Mesenchymal stem cell (in vitro differentiated cells and primary cell): Measurements from ENCODE around the gene SULT1B1.

Experiments used
- DNase-seq: peaks from one replicate; pipeline ENCODE4 v3.0.0-alpha.2; 2013
- H2AFZ ChIP-seq: one replicate; pipeline ENCODE4 v1.6.1; 2013; ENCODE audit warnings: low read depth, mild to moderate bottlenecking, control low read depth, inconsistent platforms, low read length, moderate library complexity
- H2AK5ac ChIP-seq: 2 replicates; pipeline ENCODE4 v1.6.1; 2013; ENCODE audit warnings: low read length, moderate library complexity, mild to moderate bottlenecking, inconsistent platforms; ENCODE audit not compliant: severe bottlenecking
- H2BK120ac ChIP-seq: one replicate; pipeline ENCODE4 v1.6.1; 2013; ENCODE audit warnings: low read depth, mild to moderate bottlenecking, inconsistent platforms, low read length, moderate library complexity
- H2BK12ac ChIP-seq, 2 experiments: one replicate each; pipeline ENCODE4 v1.6.1; 2013; ENCODE audit warnings: inconsistent platforms in 2 of 2, low read length in 2 of 2, mild to moderate bottlenecking in 2 of 2, moderate library complexity in 2 of 2, control low read depth in 1 of 2
- H2BK15ac ChIP-seq: one replicate; pipeline ENCODE4 v1.6.1; 2013; ENCODE audit warnings: mild to moderate bottlenecking, low read depth, inconsistent platforms; ENCODE audit not compliant: poor library complexity, severe bottlenecking
- H2BK5ac ChIP-seq: 2 replicates; pipeline ENCODE4 v1.6.1; 2013; ENCODE audit warnings: low read depth, mild to moderate bottlenecking, low read length, control low read depth, inconsistent platforms; ENCODE audit not compliant: poor library complexity, severe bottlenecking
- H3K14ac ChIP-seq, 2 experiments: one replicate each; pipeline ENCODE4 v1.6.1; 2013; ENCODE audit warnings: inconsistent platforms in 2 of 2, low read length in 2 of 2, control low read depth in 1 of 2, mild to moderate bottlenecking in 1 of 2, moderate library complexity in 1 of 2
- H3K18ac ChIP-seq, 2 experiments: one replicate each; pipeline ENCODE4 v1.6.1; 2013; ENCODE audit warnings: inconsistent platforms in 2 of 2, low read length in 2 of 2, control low read depth in 1 of 2, low read depth in 1 of 2, mild to moderate bottlenecking in 1 of 2
- H3K23ac ChIP-seq, 2 experiments: one replicate each; pipeline ENCODE4 v1.6.1; 2013; ENCODE audit warnings: inconsistent platforms in 2 of 2, low read length in 2 of 2, mild to moderate bottlenecking in 2 of 2, moderate library complexity in 2 of 2, control low read depth in 1 of 2
- H3K27ac ChIP-seq: 2 replicates; pipeline ENCODE4 v1.5.1; 2013; ENCODE audit warnings: mild to moderate bottlenecking, moderate library complexity, low read length, control low read depth, inconsistent platforms; ENCODE audit not compliant: poor library complexity, severe bottlenecking
- H3K27me3 ChIP-seq, 2 experiments: 2 replicates each; pipeline versions ENCODE4 v1.6.1 to v1.7.0; 2013; ENCODE audit warnings: low read length in 2 of 2, mild to moderate bottlenecking in 2 of 2, moderate library complexity in 2 of 2, control low read depth in 1 of 2, inconsistent platforms in 1 of 2; ENCODE audit not compliant: control insufficient read depth in 1 of 2, insufficient read depth in 1 of 2
- H3K36me3 ChIP-seq, 2 experiments: 2 replicates each; pipeline versions ENCODE4 v1.6.1 to v1.7.0; 2013; ENCODE audit warnings: low read length in 2 of 2, control low read depth in 1 of 2, inconsistent platforms in 1 of 2, low read depth in 1 of 2, mild to moderate bottlenecking in 1 of 2; ENCODE audit not compliant: insufficient read depth in 2 of 2, control insufficient read depth in 1 of 2
- H3K4ac ChIP-seq, 2 experiments: one replicate each; pipeline ENCODE4 v1.6.1; 2013; ENCODE audit warnings: inconsistent platforms in 2 of 2, low read length in 2 of 2, mild to moderate bottlenecking in 2 of 2, moderate library complexity in 2 of 2, control low read depth in 1 of 2, low read depth in 1 of 2
- H3K4me1 ChIP-seq: 2 replicates; pipeline ENCODE4 v1.6.1; 2013; ENCODE audit warnings: low read depth, low read length, control low read depth; ENCODE audit not compliant: control insufficient read depth, insufficient read depth
- H3K4me2 ChIP-seq: 2 replicates; pipeline ENCODE4 v1.6.1; 2013; ENCODE audit warnings: low read length, mild to moderate bottlenecking, inconsistent platforms; ENCODE audit not compliant: poor library complexity, severe bottlenecking
- H3K4me3 ChIP-seq, 2 experiments: 2 replicates each; pipeline versions ENCODE4 v1.5.1 to v1.7.0; 2013; ENCODE audit warnings: low read length in 2 of 2, mild to moderate bottlenecking in 2 of 2, control low read depth in 1 of 2, low read depth in 1 of 2; ENCODE audit not compliant: insufficient read depth in 1 of 2
- H3K79me1 ChIP-seq: replicated peaks from 2 replicates; pipeline ENCODE4 v1.6.1; 2013; ENCODE audit warnings: mild to moderate bottlenecking, control low read depth, low read length, inconsistent platforms; ENCODE audit not compliant: poor library complexity, severe bottlenecking
- H3K9ac ChIP-seq: 2 replicates; pipeline ENCODE4 v1.7.0; 2013; ENCODE audit warnings: mild to moderate bottlenecking, low read length, moderate library complexity
- H3K9me3 ChIP-seq: 2 replicates; pipeline ENCODE4 v1.7.0; 2013; ENCODE audit warnings: mild to moderate bottlenecking, low read length; ENCODE audit not compliant: control insufficient read depth
- H4K8ac ChIP-seq: one replicate; pipeline ENCODE4 v1.6.1; 2013; ENCODE audit warnings: inconsistent platforms, mild to moderate bottlenecking, low read length, moderate library complexity
- H4K91ac ChIP-seq: one replicate; pipeline ENCODE4 v1.6.1; 2013; ENCODE audit warnings: mild to moderate bottlenecking, low read length, inconsistent platforms
- WGBS: methylation state at CpG from one replicate; pipeline ENCODE4 v1.1.7; 2013; ENCODE audit warnings: mixed read lengths; 5-methylcytosine and 5-hydroxymethylcytosine counted together

Gene SULT1B1

DNA sequence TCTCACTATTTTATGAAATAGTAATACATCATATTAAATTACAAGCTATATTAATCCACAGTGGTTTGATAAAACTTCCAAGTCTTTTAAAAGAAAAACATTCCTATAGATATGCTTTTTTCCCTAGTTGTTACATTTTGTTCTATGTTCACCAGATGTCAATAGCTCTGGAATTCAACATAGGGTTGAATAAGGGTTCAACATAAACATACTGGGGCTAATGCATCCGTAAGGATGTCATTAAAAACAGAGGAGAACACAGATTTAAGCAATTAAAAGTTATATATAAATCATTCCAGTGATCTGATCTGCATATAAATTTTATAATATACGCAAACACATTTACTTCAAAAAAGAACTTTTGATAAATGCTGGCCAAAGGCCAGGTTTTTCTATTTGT is 32.5 kb downstream of the SULT1B1 start:
- H3K27ac ChIP-seq = no peak overlapping the region
- no peak overlapping the region for H3K23ac ChIP-seq
- no peaks in the 10 kb centered on the region for H3K36me3 ChIP-seq
- H3K4ac ChIP-seq = no peak overlapping the region
- no peak for DNase-seq
- H3K9ac ChIP-seq = no peak overlapping the region
- H4K8ac ChIP-seq = no peak overlapping the region
- no peak overlapping the region for H3K4me3 ChIP-seq
- H2AK5ac ChIP-seq = no peak overlapping the region
- H3K14ac ChIP-seq = no peak overlapping the region
- H3K27me3 ChIP-seq = no peaks in the 10 kb centered on the region
- H2BK12ac ChIP-seq = no peak overlapping the region
- no peak overlapping the region for H4K91ac ChIP-seq
- H3K18ac ChIP-seq = no peak overlapping the region
- H2BK15ac ChIP-seq = no peak overlapping the region
- no peak overlapping the region for H2AFZ ChIP-seq
- H2BK120ac ChIP-seq = no peak overlapping the region
- H3K9me3 ChIP-seq = no peaks in the 10 kb centered on the region
- no peak overlapping the region for H3K4me2 ChIP-seq
- H3K79me1 ChIP-seq = no peaks in the 10 kb centered on the region
- WGBS = no CpG with 5 or more reads among the region's 2 CpGs
- no peaks in the 10 kb centered on the region for H3K4me1 ChIP-seq
- H2BK5ac ChIP-seq = no peak overlapping the region

DNA sequence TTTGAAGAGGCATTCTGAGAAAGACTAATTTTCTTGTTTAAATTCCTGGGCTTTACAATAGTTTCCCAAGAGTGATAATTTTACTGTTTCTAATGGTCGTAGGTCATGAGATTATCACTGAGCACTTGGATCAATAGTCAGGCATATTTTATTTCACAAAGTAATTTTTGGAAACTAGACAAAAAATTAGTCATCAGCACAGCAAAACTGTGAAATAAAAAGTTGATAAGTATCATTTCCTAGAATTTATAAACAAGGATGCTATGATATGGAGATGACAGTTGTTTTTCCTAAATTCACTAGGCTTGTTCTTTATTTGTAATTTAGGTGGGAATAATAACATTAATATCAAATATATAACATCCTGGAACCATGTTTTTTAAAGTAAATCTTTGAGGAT is 33.0 kb downstream of the SULT1B1 start:
- H3K4ac ChIP-seq = no peak overlapping the region
- no peak overlapping the region for H3K18ac ChIP-seq
- H3K4me1 ChIP-seq = no peaks in the 10 kb centered on the region
- no peak overlapping the region for H3K14ac ChIP-seq
- no peak overlapping the region for H2BK120ac ChIP-seq
- DNase-seq = no peak
- H3K9me3 ChIP-seq = no peaks in the 10 kb centered on the region
- no peak overlapping the region for H3K4me2 ChIP-seq
- no peaks in the 10 kb centered on the region for H3K36me3 ChIP-seq
- H3K27ac ChIP-seq = no peak overlapping the region
- H4K8ac ChIP-seq = no peak overlapping the region
- WGBS = no CpG with 5 or more reads among the region's 1 CpG
- no peak overlapping the region for H2BK5ac ChIP-seq
- no peak overlapping the region for H2AK5ac ChIP-seq
- no peak overlapping the region for H4K91ac ChIP-seq
- no peak overlapping the region for H3K23ac ChIP-seq
- no peak overlapping the region for H2BK15ac ChIP-seq
- H3K79me1 ChIP-seq = no peaks in the 10 kb centered on the region
- no peak overlapping the region for H2AFZ ChIP-seq
- no peak overlapping the region for H2BK12ac ChIP-seq
- no peak overlapping the region for H3K4me3 ChIP-seq
- H3K27me3 ChIP-seq = no peaks in the 10 kb centered on the region
- H3K9ac ChIP-seq = no peak overlapping the region

DNA sequence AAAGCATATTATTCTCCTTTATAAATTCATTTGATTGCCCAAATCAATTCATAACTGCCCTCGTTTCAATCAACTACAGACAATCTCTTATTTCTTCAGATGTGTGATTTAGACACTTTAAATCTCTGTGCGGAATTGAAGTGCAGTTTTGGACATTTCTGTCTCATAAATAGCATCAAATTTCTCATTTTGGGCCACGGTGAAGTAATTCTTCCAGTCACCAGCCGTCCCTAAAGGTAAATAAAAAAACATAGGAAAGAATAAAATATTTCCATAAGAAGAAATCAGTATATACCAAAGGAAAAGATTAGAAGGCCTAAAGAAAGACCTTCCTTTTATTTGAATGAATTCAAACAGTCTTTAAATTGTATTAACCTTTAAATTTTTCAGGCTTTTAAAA is 33.4 kb downstream of the SULT1B1 start:
- H3K4me1 ChIP-seq = no peaks in the 10 kb centered on the region
- H4K91ac ChIP-seq = no peak overlapping the region
- no peaks in the 10 kb centered on the region for H3K79me1 ChIP-seq
- H3K4me3 ChIP-seq = no peak overlapping the region
- no peak overlapping the region for H3K23ac ChIP-seq
- DNase-seq = no peak
- WGBS = 73% methylated on average over 1 of the region's 4 CpGs
- no peak overlapping the region for H4K8ac ChIP-seq
- H2AK5ac ChIP-seq = no peak overlapping the region
- H2BK5ac ChIP-seq = no peak overlapping the region
- H3K9me3 ChIP-seq = no peaks in the 10 kb centered on the region
- H3K27me3 ChIP-seq = no peaks in the 10 kb centered on the region
- H3K9ac ChIP-seq = no peak overlapping the region
- H2BK120ac ChIP-seq = no peak overlapping the region
- H2AFZ ChIP-seq = no peak overlapping the region
- H3K4ac ChIP-seq = no peak overlapping the region
- no peak overlapping the region for H3K27ac ChIP-seq
- no peak overlapping the region for H3K4me2 ChIP-seq
- H3K14ac ChIP-seq = no peak overlapping the region
- no peak overlapping the region for H3K18ac ChIP-seq
- H2BK12ac ChIP-seq = no peak overlapping the region
- H3K36me3 ChIP-seq = no peaks in the 10 kb centered on the region
- H2BK15ac ChIP-seq = no peak overlapping the region

DNA sequence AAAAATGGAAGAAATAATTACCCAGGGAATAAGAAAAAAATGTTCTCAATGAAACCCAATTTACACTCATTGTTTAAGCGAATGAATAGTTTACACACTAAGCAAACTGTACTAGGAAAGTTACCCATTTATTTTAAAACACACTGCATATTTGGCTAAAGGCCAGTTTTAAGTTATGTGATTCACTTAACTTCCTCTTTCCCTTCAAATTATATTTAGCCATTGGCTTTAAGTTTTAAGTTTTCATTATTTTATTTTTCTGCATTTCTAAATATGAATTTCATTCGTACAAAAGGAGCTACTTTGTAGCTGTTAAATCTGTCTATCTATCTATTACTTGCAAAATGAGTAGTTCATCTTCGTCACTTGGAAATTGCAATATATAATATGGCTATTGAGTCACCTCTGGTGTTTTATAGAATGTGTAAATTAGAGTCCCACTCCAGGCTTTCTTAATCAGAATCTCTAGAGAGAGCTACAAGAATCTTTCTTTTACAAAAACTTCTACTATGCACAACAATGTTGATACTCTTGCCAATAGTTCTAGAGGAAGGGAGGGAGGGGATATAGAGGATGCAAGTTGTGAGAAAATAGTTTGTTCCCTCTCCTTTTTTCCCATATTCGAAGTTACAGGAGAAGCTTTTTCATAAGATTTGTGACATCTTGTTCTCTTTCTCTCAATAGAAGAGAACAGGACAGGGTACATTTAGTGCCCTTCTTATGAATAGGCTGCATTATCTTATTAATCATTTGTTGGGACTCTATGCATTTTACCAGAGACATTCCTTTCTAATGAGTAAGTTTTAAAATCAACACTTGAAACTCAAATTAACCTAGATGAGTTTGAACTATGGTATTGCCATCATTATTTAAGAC is 41.8 kb downstream of the SULT1B1 start:
- H3K4me1 ChIP-seq = peaks cover 3% of the 10 kb centered on the region
- H3K4me2 ChIP-seq = no peak overlapping the region
- no peaks in the 10 kb centered on the region for H3K27me3 ChIP-seq
- H2AK5ac ChIP-seq = no peak overlapping the region
- 83% methylated on average over 1 of the region's 4 CpGs for WGBS
- no peak overlapping the region for H2BK5ac ChIP-seq
- no peak overlapping the region for H3K9ac ChIP-seq
- no peaks in the 10 kb centered on the region for H3K79me1 ChIP-seq
- no peaks in the 10 kb centered on the region for H3K9me3 ChIP-seq
- H3K27ac ChIP-seq = peak overlapping the region; percentile 92
- no peak overlapping the region for H4K8ac ChIP-seq
- H3K4ac ChIP-seq = no peak overlapping the region
- DNase-seq = peak; percentile 8
- no peak overlapping the region for H2BK120ac ChIP-seq
- no peak overlapping the region for H2BK12ac ChIP-seq
- no peak overlapping the region for H3K14ac ChIP-seq
- no peak overlapping the region for H4K91ac ChIP-seq
- H3K23ac ChIP-seq = no peak overlapping the region
- no peak overlapping the region for H3K4me3 ChIP-seq
- no peak overlapping the region for H3K18ac ChIP-seq
- no peak overlapping the region for H2BK15ac ChIP-seq
- no peaks in the 10 kb centered on the region for H3K36me3 ChIP-seq
- H2AFZ ChIP-seq = no peak overlapping the region
